Fibroblast of the aortic adventitia (primary cell): ENCODE measurements around the gene CCDC137. TPM values are rescaled to one million over a fixed set of nuclear protein-coding genes. Genes with fewer than 3 reads are reported as not detected.

ENCODE experiments used
- DNase-seq: peaks from one replicate; pipeline ENCODE4 v3.0.0-alpha.2; 2010; ENCODE audit warnings: low read depth
- H3K4me3 ChIP-seq: 2 replicates; pipeline ENCODE4 v1.5.1; 2011; ENCODE audit warnings: low read depth, mild to moderate bottlenecking, control low read depth, low read length, moderate library complexity
- CTCF ChIP-seq: IDR thresholded peaks from 2 replicates; pipeline ENCODE4 v1.5.1; 2011; ENCODE audit warnings: mild to moderate bottlenecking, low read length, control low read depth, inconsistent platforms; ENCODE audit not compliant: insufficient read depth
- total RNA-seq: library from RNA; depleted of rRNA; stranded (reverse); fragments of >200 nt; gene quantifications from 2 replicates; pipeline ENCODE4 v1.2.3, GENCODE V29; 2012; ENCODE audit warnings: low replicate concordance

The CCDC137 gene
- total RNA-seq, 1 donor: 7.0 TPM

GRCh38 chr17:81682565-81683207 is 16.1 kb downstream of the CCDC137 start:
- TF ChIP-seq CTCF: no peak
- peak; percentile 11 for DNase-seq
- H3K4me3 ChIP-seq: peak overlapping the region; percentile 91

GRCh38 chr17:81683208-81683583 is 16.7 kb downstream of the CCDC137 start:
- DNase-seq: no peak
- peak overlapping the region; percentile 91 for H3K4me3 ChIP-seq
- no peak for TF ChIP-seq CTCF

- no peak for TF ChIP-seq CTCF
- peak within 1 kb of the TSS; percentile 91 for H3K4me3 ChIP-seq
- peak; percentile 99 for DNase-seq
Measured at GRCh38 chr17:81683584-81684441, 17.3 kb downstream of the CCDC137 start, which contains the start of the genes ARL16 and HGS. TSS of gene ARL16 (minus strand) at chr17:81683797. CDS start at chr17:81683753, 44 bp downstream. TSS of gene HGS (plus strand) at chr17:81684011. CDS start at chr17:81684067, 56 bp downstream.

GRCh38 chr17:81684442-81684911 is 17.9 kb downstream of the CCDC137 start:
- H3K4me3 ChIP-seq: peak overlapping the region; percentile 85
- no peak for TF ChIP-seq CTCF
- peak; percentile 81 for DNase-seq

- DNase-seq: peak; percentile 41
- TF ChIP-seq CTCF: no peak
- peak overlapping the region; percentile 85 for H3K4me3 ChIP-seq
Measured at GRCh38 chr17:81685108-81685507, 18.6 kb downstream of the CCDC137 start.

GRCh38 chr17:81686614-81687013 is 20.1 kb downstream of the CCDC137 start:
- no peak for TF ChIP-seq CTCF
- DNase-seq: no peak
- H3K4me3 ChIP-seq: no peak overlapping the region
